ENCODE measurements around the gene ABCA12.
"Not testable (repeated sequence)": the region's sequence is repeated elsewhere in the genome, so short reads cannot be mapped to it uniquely, and the experiment has no call there.

ABCA12 gene, protein sequence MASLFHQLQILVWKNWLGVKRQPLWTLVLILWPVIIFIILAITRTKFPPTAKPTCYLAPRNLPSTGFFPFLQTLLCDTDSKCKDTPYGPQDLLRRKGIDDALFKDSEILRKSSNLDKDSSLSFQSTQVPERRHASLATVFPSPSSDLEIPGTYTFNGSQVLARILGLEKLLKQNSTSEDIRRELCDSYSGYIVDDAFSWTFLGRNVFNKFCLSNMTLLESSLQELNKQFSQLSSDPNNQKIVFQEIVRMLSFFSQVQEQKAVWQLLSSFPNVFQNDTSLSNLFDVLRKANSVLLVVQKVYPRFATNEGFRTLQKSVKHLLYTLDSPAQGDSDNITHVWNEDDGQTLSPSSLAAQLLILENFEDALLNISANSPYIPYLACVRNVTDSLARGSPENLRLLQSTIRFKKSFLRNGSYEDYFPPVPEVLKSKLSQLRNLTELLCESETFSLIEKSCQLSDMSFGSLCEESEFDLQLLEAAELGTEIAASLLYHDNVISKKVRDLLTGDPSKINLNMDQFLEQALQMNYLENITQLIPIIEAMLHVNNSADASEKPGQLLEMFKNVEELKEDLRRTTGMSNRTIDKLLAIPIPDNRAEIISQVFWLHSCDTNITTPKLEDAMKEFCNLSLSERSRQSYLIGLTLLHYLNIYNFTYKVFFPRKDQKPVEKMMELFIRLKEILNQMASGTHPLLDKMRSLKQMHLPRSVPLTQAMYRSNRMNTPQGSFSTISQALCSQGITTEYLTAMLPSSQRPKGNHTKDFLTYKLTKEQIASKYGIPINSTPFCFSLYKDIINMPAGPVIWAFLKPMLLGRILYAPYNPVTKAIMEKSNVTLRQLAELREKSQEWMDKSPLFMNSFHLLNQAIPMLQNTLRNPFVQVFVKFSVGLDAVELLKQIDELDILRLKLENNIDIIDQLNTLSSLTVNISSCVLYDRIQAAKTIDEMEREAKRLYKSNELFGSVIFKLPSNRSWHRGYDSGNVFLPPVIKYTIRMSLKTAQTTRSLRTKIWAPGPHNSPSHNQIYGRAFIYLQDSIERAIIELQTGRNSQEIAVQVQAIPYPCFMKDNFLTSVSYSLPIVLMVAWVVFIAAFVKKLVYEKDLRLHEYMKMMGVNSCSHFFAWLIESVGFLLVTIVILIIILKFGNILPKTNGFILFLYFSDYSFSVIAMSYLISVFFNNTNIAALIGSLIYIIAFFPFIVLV (N-terminal part only)

DNA sequence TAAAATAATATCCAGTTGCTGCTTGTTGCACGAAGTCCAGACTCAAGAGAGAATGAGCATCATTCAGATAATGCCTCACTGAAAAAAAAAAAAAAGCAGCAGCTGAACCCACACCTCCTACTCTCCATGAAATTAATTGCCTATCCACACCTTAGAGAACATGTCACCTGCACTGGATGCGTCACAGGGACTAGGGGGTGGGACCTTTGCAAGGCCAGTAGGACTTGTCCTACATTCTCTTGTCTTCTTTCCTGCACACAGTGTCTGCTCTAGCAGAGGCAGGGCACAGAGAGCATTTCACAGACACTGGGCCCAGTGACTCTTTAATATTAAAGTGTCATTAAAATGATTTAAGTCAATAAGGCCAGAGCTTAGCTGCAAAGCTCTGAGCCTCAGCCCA lies at the start of gene ABCA12:
Gene ABCA12, minus strand, starts transcription at position 148 of the 400 bp plus-strand sequence. CDS start 418 bp downstream, outside the sequence.
- DNase-seq (ENCODE audit: low read depth in 1 of 2, low spot score in 1 of 2): no peak

DNA sequence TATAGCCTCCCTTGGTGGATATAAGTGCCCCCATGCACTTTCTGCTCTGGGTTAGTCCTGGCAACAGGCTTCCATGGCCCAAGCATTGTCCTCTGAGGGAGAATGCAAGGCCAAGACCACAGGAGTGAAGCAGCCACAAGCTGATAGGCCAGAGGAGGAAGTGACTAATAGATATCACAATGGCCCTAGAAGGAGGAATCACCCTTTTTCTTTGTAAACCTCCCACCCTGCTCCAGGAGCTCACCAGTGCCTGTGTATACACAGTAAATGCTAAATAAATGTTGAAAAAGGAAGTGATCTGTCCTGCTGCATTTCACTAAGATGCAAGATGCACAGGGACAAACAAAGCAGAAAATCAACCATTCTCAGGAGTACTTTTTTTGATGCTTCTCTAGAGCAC lies 49.7 kb upstream of the ABCA12 start:
- DNase-seq (ENCODE audit: low read depth in 1 of 2, low spot score in 1 of 2): no peak

DNA sequence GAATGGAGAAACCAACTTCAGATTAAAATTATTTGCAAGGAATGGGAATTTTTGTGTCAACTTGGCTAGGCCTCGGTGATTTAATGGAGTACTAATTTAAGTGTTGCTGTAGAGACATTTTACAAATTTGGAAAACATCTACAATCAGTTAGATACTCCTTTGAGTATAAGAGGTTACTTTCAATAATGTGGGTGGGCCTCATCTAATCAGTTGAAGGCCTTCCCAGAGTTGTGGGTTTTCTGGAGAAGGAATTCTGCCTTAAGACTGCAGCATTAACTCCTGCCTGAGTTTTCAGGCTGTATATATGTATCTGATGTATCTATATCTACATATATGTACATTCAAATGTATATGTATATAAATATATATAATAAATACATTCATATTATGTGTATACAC lies 47.6 kb upstream of the ABCA12 start:
- no peak for DNase-seq (ENCODE audit: low read depth in 1 of 2, low spot score in 1 of 2)

DNA sequence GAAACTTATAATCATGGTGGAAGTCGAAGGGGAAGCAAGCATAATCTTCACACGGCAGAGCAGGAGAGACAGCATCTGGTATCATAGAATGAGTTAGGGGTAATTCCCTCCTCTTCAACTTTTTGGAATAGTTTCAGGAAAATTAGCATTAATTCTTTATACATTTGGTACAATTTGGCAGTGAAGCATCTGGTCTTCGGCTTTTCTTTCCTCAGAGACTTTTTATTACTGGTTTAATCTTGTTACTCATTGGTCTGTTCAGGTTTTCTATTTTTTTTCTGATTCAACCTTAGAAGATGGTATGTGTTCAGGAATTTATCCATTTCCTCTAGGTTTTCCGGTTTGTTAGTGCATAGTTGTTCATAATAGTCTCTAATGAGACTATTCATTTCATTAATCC lies 39.7 kb upstream of the ABCA12 start:
- no peak for DNase-seq (ENCODE audit: low read depth in 1 of 2, low spot score in 1 of 2)

DNA sequence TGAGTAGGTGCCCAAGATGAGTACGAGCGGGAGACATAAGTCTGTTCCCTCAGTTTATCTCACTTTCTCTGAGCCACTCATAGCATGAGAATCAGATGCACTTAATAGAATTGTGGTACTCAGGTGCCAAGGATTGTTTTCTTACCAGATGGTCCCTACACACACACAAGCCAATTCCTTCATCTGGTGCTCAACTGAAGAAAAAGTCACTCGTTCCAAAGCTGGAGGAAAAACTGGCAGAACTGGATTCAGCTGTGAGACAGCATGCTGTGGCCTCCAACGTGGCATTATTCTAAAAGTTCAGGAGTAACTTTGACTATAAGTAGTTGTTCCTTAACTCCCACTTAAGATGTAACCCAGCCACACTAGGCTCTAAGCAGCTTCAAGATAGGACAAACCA lies 33.4 kb upstream of the ABCA12 start:
- no peak for DNase-seq (ENCODE audit: low read depth in 1 of 2, low spot score in 1 of 2)

DNA sequence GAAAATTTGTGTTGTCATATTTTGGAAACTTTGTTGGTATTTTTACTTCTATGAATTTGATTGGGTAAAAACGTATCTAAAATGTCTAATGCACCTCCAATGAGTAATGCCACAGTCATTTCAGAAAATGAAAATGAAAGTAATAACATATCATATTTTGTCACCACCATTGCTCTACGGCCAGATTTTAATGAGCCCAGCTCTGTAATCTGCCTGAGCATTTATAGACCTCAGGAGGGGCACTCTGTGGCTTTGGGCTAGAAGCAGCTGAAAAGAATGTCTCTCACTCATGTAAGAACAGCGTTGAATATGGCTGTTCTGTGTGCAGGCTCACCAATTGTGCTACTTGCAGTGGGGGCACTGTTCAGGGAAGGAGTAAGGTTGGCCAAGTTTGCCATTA lies 32.7 kb upstream of the ABCA12 start:
- no peak for DNase-seq (ENCODE audit: low read depth in 1 of 2, low spot score in 1 of 2)

DNA sequence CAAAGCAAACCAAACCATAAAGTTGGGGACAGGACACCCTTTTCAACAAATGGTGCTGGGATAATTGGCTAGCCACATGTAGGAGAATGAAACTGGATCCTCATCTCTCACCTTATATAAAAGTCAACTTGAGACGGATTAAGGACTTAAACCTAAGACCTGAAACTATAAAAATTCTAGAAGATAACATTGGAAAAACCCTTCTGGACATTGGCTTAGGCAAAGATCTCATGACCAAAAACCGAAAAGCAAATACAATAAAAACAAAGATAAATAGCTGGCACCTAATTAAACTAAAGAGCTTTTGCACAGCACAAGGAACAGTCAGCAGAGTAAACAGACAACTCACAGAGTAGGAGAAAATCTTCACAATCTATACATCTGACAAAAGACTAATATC lies 28.1 kb upstream of the ABCA12 start:
- not testable (repeated sequence) for DNase-seq (ENCODE audit: low read depth in 1 of 2, low spot score in 1 of 2)

DNA sequence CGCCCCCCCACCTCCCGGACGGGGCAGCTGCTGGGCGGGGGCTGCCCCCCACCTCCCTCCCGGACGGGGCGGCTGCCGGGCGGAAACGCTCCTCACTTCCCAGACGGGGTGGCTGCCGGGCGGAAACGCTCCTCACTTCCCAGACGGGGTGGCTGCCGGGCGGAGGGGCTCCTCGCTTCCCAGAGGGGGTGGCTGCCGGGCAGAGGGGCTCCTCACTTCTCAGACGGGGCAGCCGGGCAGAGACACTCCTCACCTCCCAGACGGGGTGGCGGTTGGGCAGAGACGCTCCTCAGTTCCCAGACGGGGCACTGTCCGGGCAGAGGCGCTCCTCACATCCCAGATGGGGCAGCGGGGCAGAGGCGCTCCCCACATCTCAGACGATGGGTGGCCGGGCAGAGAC lies 24.9 kb upstream of the ABCA12 start:
- DNase-seq (ENCODE audit: low read depth in 1 of 2, low spot score in 1 of 2): not testable (repeated sequence)

DNA sequence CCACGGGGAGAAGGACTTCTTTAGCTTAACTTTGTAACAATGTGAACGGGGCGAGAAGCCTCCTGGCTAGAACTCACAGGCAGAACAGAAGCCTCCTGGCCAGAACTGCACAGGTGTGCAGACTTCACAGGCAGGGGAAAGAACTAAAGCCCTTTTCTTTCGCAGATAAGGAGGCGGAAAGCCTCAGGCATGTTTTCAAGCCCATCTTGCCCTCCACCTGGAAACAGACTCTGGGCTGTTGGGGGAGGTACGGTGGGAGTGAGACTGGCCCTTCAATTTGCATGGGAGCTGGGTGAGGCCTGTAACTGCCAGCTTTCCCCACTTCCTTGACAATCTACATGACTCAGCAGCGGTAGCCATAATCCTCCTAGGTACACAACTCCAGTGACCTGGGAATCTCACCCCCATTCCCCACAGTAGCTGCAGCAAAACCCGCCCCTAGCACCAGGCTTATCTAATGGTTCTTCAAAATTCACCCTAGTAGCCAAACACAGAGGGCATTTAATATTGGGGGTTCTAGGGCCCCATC lies 22.9 kb upstream of the ABCA12 start:
- DNase-seq (ENCODE audit: low read depth in 1 of 2, low spot score in 1 of 2): no peak

DNA sequence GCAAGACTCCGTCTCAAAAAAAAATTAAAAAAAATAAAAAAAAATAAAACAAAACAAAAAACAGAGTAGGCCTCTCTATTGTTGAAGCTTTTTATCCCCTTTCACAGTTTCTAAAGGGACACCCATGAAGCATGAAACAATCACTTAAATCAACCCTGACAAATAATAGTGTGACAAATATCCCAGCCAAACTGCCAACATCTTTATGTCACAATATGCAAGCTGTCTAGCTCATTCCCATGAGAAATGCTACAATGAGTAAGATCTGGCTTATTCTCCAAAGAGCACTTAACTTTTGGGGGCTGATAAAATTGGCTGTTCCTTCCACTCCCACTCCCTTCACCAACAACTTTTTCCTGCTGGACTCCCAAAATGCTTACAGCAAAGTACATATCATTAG lies 21.7 kb upstream of the ABCA12 start:
- no peak for DNase-seq (ENCODE audit: low read depth in 1 of 2, low spot score in 1 of 2)

DNA sequence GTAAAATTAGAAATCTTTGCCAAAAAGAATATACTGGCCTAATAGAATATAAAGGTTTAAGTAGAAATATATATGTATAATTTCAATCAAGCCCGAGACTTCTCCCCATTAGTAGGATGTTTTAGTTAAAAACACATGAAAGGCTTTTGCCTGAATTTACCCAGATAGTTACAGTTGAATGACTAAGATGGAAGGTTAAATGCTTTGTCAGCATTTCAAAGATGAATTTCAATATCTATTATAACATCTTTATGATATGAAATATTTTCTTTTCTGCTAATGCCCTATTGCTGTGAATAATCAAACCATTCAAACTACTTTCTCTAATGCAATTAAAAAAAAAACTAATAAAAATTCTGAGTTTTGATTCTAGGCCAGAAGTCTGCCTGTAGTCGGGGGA lies 18.0 kb upstream of the ABCA12 start:
- no peak for DNase-seq (ENCODE audit: low read depth in 1 of 2, low spot score in 1 of 2)

DNA sequence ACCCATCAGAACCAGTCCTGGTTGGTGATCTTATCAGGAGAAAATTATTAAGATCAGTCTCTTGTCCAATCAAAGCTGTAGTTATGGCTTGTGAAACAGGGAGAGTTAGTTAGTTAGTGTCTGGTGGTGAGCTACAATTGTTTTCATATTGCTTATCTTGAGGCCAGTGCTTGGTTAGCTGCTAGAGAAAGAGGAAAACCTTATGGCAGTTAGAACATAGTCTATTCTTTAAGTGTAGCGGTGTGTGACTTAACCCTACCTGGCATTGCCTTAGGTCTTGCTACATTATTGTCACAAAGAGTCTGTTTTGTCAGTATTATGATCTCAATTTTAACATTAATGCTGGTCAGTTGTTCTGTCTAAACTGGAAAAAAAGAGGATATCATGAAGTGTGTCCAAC lies 11.5 kb upstream of the ABCA12 start:
- DNase-seq (ENCODE audit: low read depth in 1 of 2, low spot score in 1 of 2): no peak

DNA sequence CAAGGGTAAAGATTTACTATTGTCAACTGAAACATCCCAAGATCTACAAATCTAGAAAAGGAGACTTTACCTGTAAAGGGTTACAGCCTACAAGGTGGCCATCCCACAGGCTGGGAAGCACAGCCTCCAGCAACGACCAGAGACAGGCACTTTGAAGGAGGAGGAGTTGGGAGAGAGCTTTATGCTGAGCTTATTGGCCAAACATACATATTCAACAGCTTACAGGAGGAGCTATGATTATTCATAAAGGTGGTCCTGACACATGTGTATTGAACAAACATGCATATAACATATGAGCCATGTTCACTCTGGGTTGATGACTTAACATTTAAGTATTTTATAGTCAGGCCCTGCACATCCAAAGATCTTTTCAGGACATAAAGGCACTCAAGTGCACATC lies 11.1 kb upstream of the ABCA12 start:
- no peak for DNase-seq (ENCODE audit: low read depth in 1 of 2, low spot score in 1 of 2)

DNA sequence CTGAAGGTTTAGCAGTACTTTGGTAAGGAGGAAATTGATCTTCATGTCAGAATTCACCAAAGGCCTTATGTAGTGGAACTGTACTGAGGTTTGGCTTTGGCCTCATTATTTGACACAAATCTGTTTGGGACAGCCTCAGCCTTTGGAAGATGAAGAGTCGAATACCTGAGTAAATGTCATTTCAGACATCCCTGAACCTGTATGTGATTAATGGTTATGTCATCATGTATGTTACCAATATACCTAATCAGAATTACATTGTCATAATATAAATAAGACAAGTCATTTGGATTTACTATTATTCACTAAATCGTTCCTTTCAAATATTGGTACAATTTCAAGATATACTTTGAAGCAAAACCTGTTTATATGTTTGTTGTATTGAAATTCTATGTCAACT lies 10.6 kb upstream of the ABCA12 start:
- DNase-seq (ENCODE audit: low read depth in 1 of 2, low spot score in 1 of 2): no peak

DNA sequence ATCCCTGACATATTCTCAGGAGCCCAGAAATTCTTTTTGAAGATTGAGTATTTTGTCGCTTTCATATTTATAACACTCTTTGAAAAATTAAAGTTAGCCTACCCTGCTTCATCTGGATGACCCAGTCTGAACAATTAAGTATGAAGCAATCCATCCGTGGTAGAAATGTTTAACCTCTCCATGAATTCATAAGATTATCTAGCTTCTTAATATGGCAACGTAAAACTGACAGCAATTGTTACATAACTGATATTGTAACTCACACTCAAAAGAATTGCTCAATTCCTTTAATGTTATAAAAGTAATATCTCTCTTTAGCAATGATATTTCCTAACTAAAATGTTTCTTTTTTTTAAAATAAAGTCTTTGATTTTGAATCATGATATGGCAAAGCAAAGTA lies 7.2 kb upstream of the ABCA12 start:
- no peak for DNase-seq (ENCODE audit: low read depth in 1 of 2, low spot score in 1 of 2)

DNA sequence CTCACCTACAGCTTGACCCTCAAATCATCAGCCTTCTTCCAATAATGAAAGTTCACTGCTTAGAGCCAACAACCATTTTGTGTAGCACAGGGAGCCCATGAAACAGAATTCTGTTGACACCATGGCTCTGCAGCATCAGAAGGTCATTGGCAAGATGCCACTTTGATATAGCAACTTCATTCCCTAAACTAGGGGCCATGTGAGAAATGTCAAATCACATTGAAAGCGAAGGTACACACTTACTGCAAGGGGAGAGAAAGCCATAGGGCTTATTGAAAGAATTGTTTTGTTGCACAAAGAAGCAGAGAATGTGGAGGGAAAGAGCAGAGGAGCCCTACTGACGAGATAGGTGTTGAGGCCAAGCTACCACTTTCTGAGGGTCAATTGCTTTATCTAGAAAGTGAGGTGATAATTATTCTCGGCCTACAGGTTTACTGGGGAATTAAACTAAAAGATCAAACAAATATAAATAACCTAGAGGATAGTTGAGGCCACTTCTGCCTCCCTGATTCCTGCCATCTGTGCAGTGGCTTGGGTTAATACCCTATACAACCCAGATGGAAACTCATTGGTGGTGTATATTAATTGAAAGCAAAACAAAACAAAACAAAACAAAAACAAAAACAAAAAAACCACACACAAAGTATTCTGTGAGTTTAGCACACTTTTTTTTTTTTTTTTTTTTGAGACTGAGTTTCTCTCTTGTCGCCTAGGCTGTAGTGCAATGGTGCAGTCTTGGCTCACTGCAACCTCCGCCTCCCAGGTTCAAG lies 5.9 kb upstream of the ABCA12 start:
- DNase-seq (ENCODE audit: low read depth in 1 of 2, low spot score in 1 of 2): no peak

DNA sequence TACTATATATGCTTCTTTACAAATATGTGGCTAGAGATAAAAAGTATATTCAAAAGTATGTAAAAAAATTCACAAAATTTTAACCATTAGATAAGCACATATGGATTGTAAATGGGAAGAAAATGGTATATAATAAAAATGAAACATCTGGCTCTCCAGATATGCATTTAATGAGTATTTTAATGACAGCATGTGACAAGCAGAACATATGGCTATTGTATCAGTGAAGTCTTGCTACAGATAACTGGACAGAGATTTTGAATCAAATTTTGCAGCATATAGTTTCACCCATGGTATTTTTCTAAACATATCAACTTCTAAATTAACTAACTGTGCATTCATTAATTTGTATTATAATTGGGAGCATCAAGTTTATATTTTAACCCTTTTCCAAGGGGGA lies 5.0 kb upstream of the ABCA12 start:
- no peak for DNase-seq (ENCODE audit: low read depth in 1 of 2, low spot score in 1 of 2)

DNA sequence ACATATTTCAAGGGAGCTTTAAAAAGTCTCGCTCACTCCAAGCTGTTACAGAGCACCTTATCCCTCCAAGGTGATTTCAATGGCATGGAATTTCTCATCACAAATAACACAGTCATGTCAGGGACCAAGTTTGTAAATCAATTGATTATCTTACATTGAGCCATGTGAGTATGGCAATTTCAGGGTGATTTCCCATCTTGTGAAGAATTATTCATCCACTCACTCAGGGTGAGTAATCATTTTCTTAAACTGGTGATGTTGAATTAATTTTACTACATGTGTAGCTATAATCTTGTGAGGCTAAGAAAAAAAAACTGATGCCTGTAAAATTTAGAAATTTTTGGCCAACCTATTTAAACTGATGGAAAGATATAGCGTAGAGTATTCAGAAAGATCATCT lies 3.3 kb upstream of the ABCA12 start:
- no peak for DNase-seq (ENCODE audit: low read depth in 1 of 2, low spot score in 1 of 2)

DNA sequence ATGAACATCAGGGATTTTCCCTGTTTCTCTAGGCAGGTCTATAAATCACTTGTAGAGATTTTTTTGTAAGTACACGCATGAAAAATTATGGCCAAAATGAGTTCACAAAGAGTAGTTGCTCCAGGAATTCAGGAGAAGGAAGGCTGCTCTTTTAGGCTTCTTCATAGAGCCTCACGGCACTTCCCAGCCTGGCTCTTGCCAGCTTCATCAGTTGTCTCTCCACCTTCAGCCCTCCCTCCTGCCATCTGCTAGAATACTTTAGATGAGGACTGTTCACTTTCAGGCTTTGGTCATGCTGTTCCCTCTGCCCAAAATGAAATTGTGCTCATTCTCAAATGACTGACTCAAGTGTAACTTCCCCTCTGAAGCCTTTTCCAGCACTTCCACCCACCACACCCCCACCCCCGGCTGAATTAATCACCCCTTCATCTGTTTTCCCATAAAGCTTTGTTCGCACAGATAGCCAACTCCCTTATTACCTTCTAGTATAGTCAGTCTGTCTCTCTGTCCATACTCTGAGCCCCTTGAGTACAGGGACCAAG lies 1.8 kb upstream of the ABCA12 start:
- DNase-seq (ENCODE audit: low read depth in 1 of 2, low spot score in 1 of 2): no peak

DNA sequence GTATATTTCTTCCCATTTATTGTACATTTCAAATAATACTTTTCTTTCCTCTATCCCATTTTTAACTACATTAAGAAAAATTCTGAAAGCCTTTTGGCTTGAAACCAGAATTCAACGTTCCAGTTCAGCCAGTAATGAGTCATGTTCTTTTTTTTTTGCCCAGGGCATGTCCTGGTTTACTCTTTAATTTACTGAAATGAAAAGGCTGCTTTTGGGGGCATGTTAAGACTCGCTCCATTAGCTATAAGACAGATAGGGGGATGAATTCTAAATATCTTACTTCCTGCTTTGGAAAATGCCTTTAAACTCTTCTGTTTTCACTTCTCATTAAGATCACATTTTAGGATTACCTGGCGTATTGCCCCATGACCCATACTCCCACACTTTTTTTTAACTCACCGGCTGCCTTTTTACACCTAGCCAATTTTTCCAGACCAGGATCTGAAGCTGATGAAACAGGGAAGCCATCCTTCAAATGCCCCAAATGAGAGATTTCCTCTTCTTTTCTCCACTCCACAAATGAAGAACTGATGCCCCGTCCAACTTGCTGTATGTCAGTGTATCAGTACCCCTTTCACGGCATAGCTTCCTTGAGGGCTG lies 585 bp downstream of the ABCA12 start:
- DNase-seq (ENCODE audit: low read depth in 1 of 2, low spot score in 1 of 2): no peak

All from activated T-helper 1 cell treated with anti-CD3 and anti-CD28 coated beads, Interleukin-2, amount 50 U/mL, for 16 hours (primary cell).